Type B pancreatic cell (in vitro differentiated cells): ENCODE results near the gene CSNK1G3. TPM values are rescaled to one million over a fixed set of nuclear protein-coding genes. Genes with fewer than 3 reads are reported as not detected.

Source experiments
- DNase-seq: peaks from one replicate; pipeline ENCODE4 v3.0.0; 2021; ENCODE audit warnings: mixed read lengths; ENCODE audit not compliant: unreplicated experiment; ENCODE audit errors: extremely low spot score
- H3K27ac Mint-ChIP-seq: 2 replicates; pipeline ENCODE4 v1.8.0; 2021; ENCODE audit warnings: mild to moderate bottlenecking, mixed read lengths
- H3K27me3 Mint-ChIP-seq: 2 replicates; pipeline ENCODE4 v1.8.0; 2021; ENCODE audit warnings: mixed read lengths
- H3K36me3 Mint-ChIP-seq: 2 replicates; pipeline ENCODE4 v1.8.0; 2021; ENCODE audit warnings: mixed read lengths
- H3K4me1 Mint-ChIP-seq: one replicate; pipeline ENCODE4 v1.8.0; 2021; ENCODE audit warnings: mixed read lengths; ENCODE audit not compliant: unreplicated experiment
- H3K4me3 Mint-ChIP-seq: 2 replicates; pipeline ENCODE4 v1.8.0; 2021; ENCODE audit warnings: mild to moderate bottlenecking, mixed read lengths
- H3K9me3 Mint-ChIP-seq: 2 replicates; pipeline ENCODE4 v1.8.0; 2021; ENCODE audit warnings: mixed read lengths
- total RNA-seq: library from RNA; stranded (reverse); gene quantifications from 2 replicates; pipeline ENCODE4 v1.2.1, GENCODE V29; 2021; ENCODE audit warnings: low replicate concordance
- TF ChIP-seq, protein P1 (sequence below): fragments of 200-600 bp; sonication (generic); conservative IDR thresholded peaks from 2 replicates; pipeline ENCODE4 v1.5.0; 2021; ENCODE audit warnings: antibody characterized with exemption, mild to moderate bottlenecking

CSNK1G3 gene
- total RNA-seq, 1 donor from 2014 or later = 43.6 TPM

DNA sequence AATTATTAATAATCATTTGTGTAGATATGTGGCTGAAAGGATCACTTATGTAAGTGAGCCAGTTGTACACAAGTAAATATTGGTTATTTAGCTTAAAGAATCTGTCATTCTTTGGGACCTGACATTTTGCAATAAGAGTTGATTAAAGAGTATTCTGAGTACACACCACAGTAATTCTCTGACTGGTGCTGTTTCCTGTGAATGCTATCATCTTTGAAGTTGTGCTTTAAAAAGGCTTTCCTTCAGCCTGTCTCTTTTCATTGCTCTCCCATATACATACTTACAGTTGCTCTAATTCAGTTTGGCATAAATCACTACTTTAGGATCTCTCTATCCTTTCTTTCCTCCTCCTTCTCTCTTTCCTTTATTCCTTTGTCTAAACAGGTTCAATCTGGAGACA is 8.7 kb upstream of the CSNK1G3 start:
- TF ChIP-seq, protein P1, sequence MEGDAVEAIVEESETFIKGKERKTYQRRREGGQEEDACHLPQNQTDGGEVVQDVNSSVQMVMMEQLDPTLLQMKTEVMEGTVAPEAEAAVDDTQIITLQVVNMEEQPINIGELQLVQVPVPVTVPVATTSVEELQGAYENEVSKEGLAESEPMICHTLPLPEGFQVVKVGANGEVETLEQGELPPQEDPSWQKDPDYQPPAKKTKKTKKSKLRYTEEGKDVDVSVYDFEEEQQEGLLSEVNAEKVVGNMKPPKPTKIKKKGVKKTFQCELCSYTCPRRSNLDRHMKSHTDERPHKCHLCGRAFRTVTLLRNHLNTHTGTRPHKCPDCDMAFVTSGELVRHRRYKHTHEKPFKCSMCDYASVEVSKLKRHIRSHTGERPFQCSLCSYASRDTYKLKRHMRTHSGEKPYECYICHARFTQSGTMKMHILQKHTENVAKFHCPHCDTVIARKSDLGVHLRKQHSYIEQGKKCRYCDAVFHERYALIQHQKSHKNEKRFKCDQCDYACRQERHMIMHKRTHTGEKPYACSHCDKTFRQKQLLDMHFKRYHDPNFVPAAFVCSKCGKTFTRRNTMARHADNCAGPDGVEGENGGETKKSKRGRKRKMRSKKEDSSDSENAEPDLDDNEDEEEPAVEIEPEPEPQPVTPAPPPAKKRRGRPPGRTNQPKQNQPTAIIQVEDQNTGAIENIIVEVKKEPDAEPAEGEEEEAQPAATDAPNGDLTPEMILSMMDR = no peak
- DNase-seq = no peak
- H3K27ac Mint-ChIP-seq = no peak overlapping the region
- H3K36me3 Mint-ChIP-seq = no peaks in the 10 kb centered on the region
- no peaks in the 10 kb centered on the region for H3K9me3 Mint-ChIP-seq
- peaks cover 3% of the 10 kb centered on the region for H3K27me3 Mint-ChIP-seq
- H3K4me1 Mint-ChIP-seq = peaks cover 5% of the 10 kb centered on the region
- H3K4me3 Mint-ChIP-seq = no peak overlapping the region

DNA sequence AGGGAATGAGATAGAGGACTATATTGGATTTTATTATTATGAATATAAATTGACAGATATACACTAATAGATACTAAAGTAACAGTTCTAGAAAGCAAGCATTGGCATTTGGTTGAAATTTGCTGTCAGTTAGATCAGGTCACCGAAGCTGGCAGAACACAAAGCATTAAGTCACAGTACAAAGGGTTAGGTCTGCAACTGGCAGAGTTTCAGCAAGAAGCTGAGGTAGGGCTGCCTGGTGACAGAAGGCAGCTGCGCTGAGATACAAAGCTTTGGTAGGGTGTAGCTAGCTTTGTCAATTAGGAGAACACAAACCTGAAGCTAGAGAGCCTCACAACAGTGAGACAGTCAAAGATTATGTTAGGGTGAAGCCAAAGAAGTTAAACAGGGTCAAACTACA is 6.3 kb upstream of the CSNK1G3 start:
- H3K4me3 Mint-ChIP-seq = no peak overlapping the region

DNA sequence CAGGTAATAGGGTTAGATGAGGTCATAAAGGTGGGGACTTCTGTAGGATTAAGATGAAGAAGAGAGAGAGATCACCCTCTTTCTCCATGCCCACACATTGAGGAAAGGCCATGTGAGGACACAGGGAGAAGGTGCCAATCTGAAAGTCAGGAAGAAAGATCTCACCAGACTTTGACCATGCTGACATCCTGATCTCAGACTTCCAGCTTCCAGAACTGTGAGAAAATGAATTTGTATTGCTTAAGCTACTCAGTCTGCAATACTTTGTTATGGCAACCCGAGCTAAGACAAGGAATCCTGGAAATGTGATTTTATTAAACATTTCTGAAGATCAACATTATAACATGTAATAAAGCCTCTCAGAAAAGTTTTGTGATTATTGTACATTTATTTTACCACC is 3.5 kb upstream of the CSNK1G3 start:
- no peak overlapping the region for H3K4me3 Mint-ChIP-seq
- H3K9me3 Mint-ChIP-seq = no peaks in the 10 kb centered on the region
- peaks cover 3% of the 10 kb centered on the region for H3K27me3 Mint-ChIP-seq
- H3K36me3 Mint-ChIP-seq = no peaks in the 10 kb centered on the region
- TF ChIP-seq, protein P1 = no peak
- no peak overlapping the region for H3K27ac Mint-ChIP-seq
- peaks cover 24% of the 10 kb centered on the region for H3K4me1 Mint-ChIP-seq
- no peak for DNase-seq

More for the DNA sequence above, 6.3 kb upstream of the CSNK1G3 start:
- no peaks in the 10 kb centered on the region for H3K36me3 Mint-ChIP-seq
- TF ChIP-seq, protein P1 = no peak
- H3K27me3 Mint-ChIP-seq = peaks cover 3% of the 10 kb centered on the region
- DNase-seq = no peak
- H3K4me1 Mint-ChIP-seq = peaks cover 6% of the 10 kb centered on the region
- no peaks in the 10 kb centered on the region for H3K9me3 Mint-ChIP-seq
- no peak overlapping the region for H3K27ac Mint-ChIP-seq

DNA sequence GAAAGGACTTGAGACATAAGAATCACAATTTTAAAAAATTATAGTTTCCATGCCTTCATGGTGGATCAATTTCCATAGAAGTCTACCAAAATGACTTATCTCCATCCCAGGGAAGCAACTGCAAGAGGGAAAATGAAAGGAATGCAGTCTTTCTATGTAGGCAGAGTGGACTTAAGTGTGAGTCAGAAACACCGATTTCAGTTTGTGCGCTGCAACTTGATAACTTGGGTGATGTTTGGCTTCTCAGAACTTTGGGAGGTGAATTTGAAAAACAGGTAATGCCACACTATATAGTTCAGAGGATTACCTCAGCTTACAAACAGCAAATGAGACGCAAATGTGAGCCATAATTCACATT is 708 bp upstream of the CSNK1G3 start:
- H3K27ac Mint-ChIP-seq = peak overlapping the region; percentile 96
- H3K36me3 Mint-ChIP-seq = no peaks in the 10 kb centered on the region
- H3K4me3 Mint-ChIP-seq = peak overlapping the region; percentile 95
- peaks cover 40% of the 10 kb centered on the region for H3K4me1 Mint-ChIP-seq
- TF ChIP-seq, protein P1 = no peak
- H3K9me3 Mint-ChIP-seq = no peaks in the 10 kb centered on the region
- no peaks in the 10 kb centered on the region for H3K27me3 Mint-ChIP-seq
- no peak for DNase-seq

DNA sequence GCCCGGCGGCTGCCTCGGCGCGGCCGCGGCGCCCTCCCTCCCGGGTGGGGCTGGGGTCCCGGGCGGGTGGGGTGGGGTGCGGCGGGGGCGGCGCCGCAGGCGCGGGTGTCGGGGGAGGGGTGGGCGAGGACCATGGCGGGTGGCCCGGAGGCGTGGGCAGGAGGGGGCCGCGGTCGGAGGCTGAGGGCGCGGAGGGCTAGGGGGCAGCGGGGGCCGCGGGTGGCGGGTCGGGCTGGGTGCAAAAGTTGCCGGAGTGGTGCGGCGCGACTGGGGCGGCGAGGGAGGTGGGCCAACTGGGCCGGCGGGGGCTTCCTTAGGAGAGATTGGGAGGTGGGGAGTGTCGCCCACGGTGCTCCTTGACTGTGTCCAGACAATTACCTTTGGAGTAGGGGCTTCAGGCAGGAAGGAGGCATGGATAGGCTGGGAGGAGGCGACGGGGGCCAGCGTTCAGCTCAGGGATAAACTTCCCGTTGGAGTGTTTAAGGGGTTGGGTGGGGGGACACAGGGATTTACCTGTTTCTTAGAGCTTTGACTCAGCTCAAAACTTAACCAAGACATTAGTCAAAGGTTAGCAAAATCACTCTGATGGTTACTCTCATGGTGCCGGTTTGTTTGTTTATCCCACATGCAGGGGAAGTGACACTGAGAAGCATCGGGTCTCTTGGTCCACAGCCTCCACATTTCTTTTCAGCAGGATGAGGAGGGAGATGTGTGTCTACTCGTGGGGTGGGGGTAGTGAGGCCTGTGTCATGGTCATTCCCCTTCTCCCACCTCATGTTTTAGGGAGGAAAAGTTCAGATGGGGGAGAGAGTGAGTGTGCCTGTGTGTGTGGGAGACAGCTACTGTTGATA is 859 bp downstream of the CSNK1G3 start:
- DNase-seq = peak; percentile 70
- peak overlapping the region; percentile 98 for H3K4me3 Mint-ChIP-seq
- no peaks in the 10 kb centered on the region for H3K36me3 Mint-ChIP-seq
- peaks cover 46% of the 10 kb centered on the region for H3K4me1 Mint-ChIP-seq
- H3K27me3 Mint-ChIP-seq = no peaks in the 10 kb centered on the region
- TF ChIP-seq, protein P1 = no peak
- H3K27ac Mint-ChIP-seq = peak overlapping the region; percentile 86
- no peaks in the 10 kb centered on the region for H3K9me3 Mint-ChIP-seq
